ENCODE results near the gene RBM6. TPM values are rescaled to one million over a fixed set of nuclear protein-coding genes. Genes with fewer than 3 reads are reported as not detected.

The RBM6 gene
- total RNA-seq (2022; extraction: Qiagen RNA extraction; ENCODE audit: low read depth): 23.7 to 27.8 TPM (median 27.3 TPM) in 5 replicates

GRCh38 chr3:49939858-49940666 lies at the start of gene RBM6:
Gene RBM6, plus strand, starts transcription at chr3:49940150. Its CDS starts 22,492 bp downstream, at chr3:49962642.

GRCh38 chr3:49903451-49904424 lies 36.2 kb upstream of the RBM6 start, which contains the start of gene MST1R:
Gene MST1R, minus strand, starts transcription at chr3:49903873. Its CDS starts 264 bp downstream, at chr3:49903609.

GRCh38 chr3:49929291-49930167 lies 10.4 kb upstream of the RBM6 start, which contains the start of gene MON1A:
Gene MON1A, minus strand, starts transcription at chr3:49929811. Its CDS starts 16,465 bp downstream, at chr3:49913346.

GRCh38 chr3:50088725-50089608 lies 149.0 kb downstream of the RBM6 start, which contains the start of gene RBM5:
Gene RBM5, plus strand, starts transcription at chr3:50088919. Its CDS starts 1,516 bp downstream, at chr3:50090435.

Other genes starting within 250 kb of the RBM6 start
- gene AMIGO3, start 220.5 kb upstream of the RBM6 start, total RNA-seq (2022; extraction: Qiagen RNA extraction; ENCODE audit: low read depth): 0.48 to 0.91 TPM (median 0.61 TPM) in 5 replicates
- 15.0 to 21.3 TPM (median 19.4 TPM) in 5 replicates for gene GMPPB, start 216.2 kb upstream of the RBM6 start, total RNA-seq (2022; extraction: Qiagen RNA extraction; ENCODE audit: low read depth)
- gene IP6K1, start 153.6 kb upstream of the RBM6 start, total RNA-seq (2022; extraction: Qiagen RNA extraction; ENCODE audit: low read depth): 20.6 to 23.6 TPM (median 21.8 TPM) in 5 replicates
- gene CDHR4, start 140.3 kb upstream of the RBM6 start, total RNA-seq (2022; extraction: Qiagen RNA extraction; ENCODE audit: low read depth): 0.15 to 0.46 TPM (median 0.30 TPM) in 5 replicates
- gene INKA1, start 136.9 kb upstream of the RBM6 start, total RNA-seq (2022; extraction: Qiagen RNA extraction; ENCODE audit: low read depth): 1.6 to 1.7 TPM (median 1.6 TPM) in 5 replicates
- 0.45 to 0.74 TPM (median 0.48 TPM) in 5 replicates for gene UBA7, start 126.2 kb upstream of the RBM6 start, total RNA-seq (2022; extraction: Qiagen RNA extraction; ENCODE audit: low read depth)
- gene TRAIP, start 83.6 kb upstream of the RBM6 start, total RNA-seq (2022; extraction: Qiagen RNA extraction; ENCODE audit: low read depth): 11.9 to 15.0 TPM (median 13.9 TPM) in 5 replicates
- 0.27 to 0.85 TPM (median 0.45 TPM) in 5 replicates for gene CAMKV, start 70.2 kb upstream of the RBM6 start, total RNA-seq (2022; extraction: Qiagen RNA extraction; ENCODE audit: low read depth)
- gene MST1R, start 36.3 kb upstream of the RBM6 start, total RNA-seq (2022; extraction: Qiagen RNA extraction; ENCODE audit: low read depth): 7.2 to 8.6 TPM (median 8.2 TPM) in 5 replicates
- gene MON1A, start 10.3 kb upstream of the RBM6 start, total RNA-seq (2022; extraction: Qiagen RNA extraction; ENCODE audit: low read depth): 5.8 to 9.8 TPM (median 8.4 TPM) in 5 replicates
- 30.9 to 38.1 TPM (median 33.4 TPM) in 5 replicates for gene RBM5, start 148.8 kb downstream of the RBM6 start, total RNA-seq (2022; extraction: Qiagen RNA extraction; ENCODE audit: low read depth)
- 7.7 to 9.8 TPM (median 9.3 TPM) in 5 replicates for gene SEMA3F, start 215.2 kb downstream of the RBM6 start, total RNA-seq (2022; extraction: Qiagen RNA extraction; ENCODE audit: low read depth)

Data from A549 treated with DMSO at 1 μM for 4 hours (cell line).